ENCODE results near the gene SPATA4. TPM values are rescaled to one million over a fixed set of nuclear protein-coding genes. Genes with fewer than 3 reads are reported as not detected.

SPATA4 gene
- total RNA-seq, 1 experiment from 2014 or later, result not detected

Other genes starting within 250 kb of the SPATA4 start
- gene WDR17, start 129.7 kb downstream of the SPATA4 start, total RNA-seq (2021; ENCODE audit: unreplicated experiment), result 4.2 TPM
- not detected for gene ASB5, start 73.6 kb upstream of the SPATA4 start, total RNA-seq (2021; ENCODE audit: unreplicated experiment)
- 78.5 TPM for gene SPCS3, start 124.4 kb upstream of the SPATA4 start, total RNA-seq (2021; ENCODE audit: unreplicated experiment)